ENCODE data around the gene KCNRG.
"Not testable (repeated sequence)": the region's sequence is repeated elsewhere in the genome, so short reads cannot be mapped to it uniquely, and the experiment has no call there.

The KCNRG gene

GRCh38 chr13:50055454-50055853, 40.2 kb downstream of the KCNRG start:
- Mint-ChIP-seq H3K27me3 (ENCODE audit: low read depth, poor library complexity) (no peaks in the 10 kb centered on the region), H3K27ac (no peak overlapping the region), H3K36me3 (ENCODE audit: low read depth) (peaks cover 94% of the 10 kb centered on the region), H3K9me3 (peaks cover 15% of the 10 kb centered on the region), H3K4me1 (no peaks in the 10 kb centered on the region), H3K4me3 (no peak overlapping the region)
- DNase-seq = no peak
- TF ChIP-seq CTCF (IDR thresholded peaks at IDR 0.05) = no peak

- H3K27ac Mint-ChIP-seq = no peak overlapping the region
- no peak for TF ChIP-seq CTCF (IDR thresholded peaks at IDR 0.05)
Measured at GRCh38 chr13:50060718-50061117, 45.5 kb downstream of the KCNRG start.

GRCh38 chr13:50062336-50062735, 47.1 kb downstream of the KCNRG start:
- H3K4me3 Mint-ChIP-seq; DNase-seq; H3K9me3 Mint-ChIP-seq; H3K27ac Mint-ChIP-seq; H3K27me3 Mint-ChIP-seq (ENCODE audit: low read depth, poor library complexity); H3K4me1 Mint-ChIP-seq: not testable (repeated sequence)
- peaks cover 65% of the 10 kb centered on the region for H3K36me3 Mint-ChIP-seq (ENCODE audit: low read depth)

More at GRCh38 chr13:50060718-50061117, 45.5 kb downstream of the KCNRG start:
- Mint-ChIP-seq H3K4me1 (no peaks in the 10 kb centered on the region), H3K4me3 (no peak overlapping the region), H3K9me3 (no peaks in the 10 kb centered on the region), H3K36me3 (ENCODE audit: low read depth) (peaks cover 65% of the 10 kb centered on the region), H3K27me3 (ENCODE audit: low read depth, poor library complexity) (no peaks in the 10 kb centered on the region)
- DNase-seq = no peak

GRCh38 chr13:50065712-50066111, 50.5 kb downstream of the KCNRG start:
- no peak for DNase-seq
- Mint-ChIP-seq H3K4me1 (no peaks in the 10 kb centered on the region), H3K9me3 (no peaks in the 10 kb centered on the region), H3K36me3 (ENCODE audit: low read depth) (peaks cover 60% of the 10 kb centered on the region), H3K27ac (no peak overlapping the region), H3K27me3 (ENCODE audit: low read depth, poor library complexity) (no peaks in the 10 kb centered on the region), H3K4me3 (no peak overlapping the region)
- no peak for TF ChIP-seq CTCF (IDR thresholded peaks at IDR 0.05)

- Mint-ChIP-seq H3K27me3 (ENCODE audit: low read depth, poor library complexity) (no peaks in the 10 kb centered on the region), H3K27ac (no peak overlapping the region), H3K4me1 (peaks cover 3% of the 10 kb centered on the region), H3K4me3 (no peak overlapping the region), H3K9me3 (no peaks in the 10 kb centered on the region), H3K36me3 (ENCODE audit: low read depth) (peaks cover 51% of the 10 kb centered on the region)
- TF ChIP-seq CTCF (IDR thresholded peaks at IDR 0.05) = no peak
- no peak for DNase-seq
Measured at GRCh38 chr13:50068508-50068907, 53.3 kb downstream of the KCNRG start.

- Mint-ChIP-seq H3K27me3 (ENCODE audit: low read depth, poor library complexity) (no peaks in the 10 kb centered on the region), H3K36me3 (ENCODE audit: low read depth) (peaks cover 47% of the 10 kb centered on the region)
Measured at GRCh38 chr13:50069261-50069660, 54.0 kb downstream of the KCNRG start.

More at GRCh38 chr13:50069261-50069660, 54.0 kb downstream of the KCNRG start:
- Mint-ChIP-seq H3K9me3 (no peaks in the 10 kb centered on the region), H3K4me3 (no peak overlapping the region), H3K4me1 (peaks cover 5% of the 10 kb centered on the region), H3K27ac (no peak overlapping the region)
- TF ChIP-seq CTCF (IDR thresholded peaks at IDR 0.05) = no peak
- no peak for DNase-seq
